Hepatic stellate cell (primary cell): Measurements from ENCODE around the gene DISC1.
"Not testable (repeated sequence)": the region's sequence is repeated elsewhere in the genome, so short reads cannot be mapped to it uniquely, and the experiment has no call there.

Experiments
- DNase-seq: peaks from one replicate; pipeline ENCODE4 v3.0.0; 2011; ENCODE audit warnings: low spot score

DISC1 gene

DNA sequence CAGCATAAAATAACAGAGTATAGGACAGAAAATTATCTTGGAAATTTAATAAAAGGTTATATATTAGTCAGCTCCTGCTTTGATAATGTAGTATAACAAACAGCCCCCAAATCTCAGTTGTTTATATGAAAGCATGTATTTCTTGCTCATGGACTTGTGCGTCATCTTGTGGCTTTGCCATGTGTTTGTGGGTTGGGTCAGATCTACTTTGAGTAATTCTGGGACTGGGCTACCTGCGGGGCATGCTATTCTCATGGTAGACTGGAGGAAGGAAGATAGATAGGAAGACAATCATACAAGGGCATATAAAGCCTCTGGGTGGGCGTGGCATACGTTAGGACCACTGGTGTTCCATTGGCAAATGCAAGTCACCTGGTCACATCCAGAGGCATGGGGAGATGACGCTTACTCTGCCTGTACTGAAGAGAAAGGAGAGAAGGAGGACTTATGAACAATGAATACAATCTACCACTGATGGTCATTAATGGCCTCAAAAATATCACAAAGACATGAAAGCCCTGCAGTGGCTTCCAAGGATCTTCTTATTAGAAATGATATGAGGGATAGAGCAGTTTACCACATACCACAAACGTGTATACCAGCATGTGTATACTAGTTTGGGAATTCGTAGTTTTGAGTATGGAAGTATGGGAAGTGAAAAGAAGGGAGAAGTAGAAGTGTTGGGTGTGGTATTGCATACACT lies 267.0 kb downstream of the DISC1 start:
- no peak for DNase-seq

DNA sequence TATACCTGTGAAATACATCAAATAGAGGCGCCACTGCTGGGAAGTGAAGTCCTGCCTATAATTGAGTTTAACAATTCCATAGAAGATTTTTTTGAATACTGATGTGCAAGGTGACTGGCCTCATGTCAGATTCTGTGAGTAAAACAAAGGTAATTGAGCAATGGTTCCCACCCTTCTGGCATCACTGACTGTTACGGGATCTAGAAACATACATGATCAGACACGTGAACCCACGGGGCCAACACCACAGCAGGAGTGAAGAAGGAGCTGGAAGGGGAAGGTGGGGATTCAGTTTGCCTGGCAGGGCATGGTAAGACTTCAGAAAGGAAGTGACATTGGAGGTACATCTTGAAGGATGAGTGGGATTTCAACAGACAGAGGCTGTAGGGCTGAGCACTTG lies 270.2 kb downstream of the DISC1 start:
- DNase-seq: no peak

DNA sequence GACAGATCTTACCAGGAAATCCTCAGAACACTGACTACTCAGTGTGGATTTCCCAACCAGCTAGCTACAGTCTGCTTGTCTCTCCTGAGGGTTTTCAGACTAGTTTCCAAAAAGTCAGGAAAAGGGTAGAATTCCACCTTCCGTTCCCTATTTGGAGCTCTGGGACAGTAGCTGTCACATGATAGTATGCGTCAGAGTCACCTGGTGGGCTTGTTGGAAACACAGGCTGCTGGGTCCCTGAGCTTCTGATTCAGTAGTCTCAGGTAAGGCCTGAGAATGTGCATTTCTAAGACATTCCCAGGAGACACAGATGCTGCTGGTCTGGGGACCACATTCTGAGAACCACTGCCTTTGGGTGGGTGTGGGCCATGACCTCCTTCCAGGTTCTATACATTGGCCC lies 272.5 kb downstream of the DISC1 start:
- no peak for DNase-seq

DNA sequence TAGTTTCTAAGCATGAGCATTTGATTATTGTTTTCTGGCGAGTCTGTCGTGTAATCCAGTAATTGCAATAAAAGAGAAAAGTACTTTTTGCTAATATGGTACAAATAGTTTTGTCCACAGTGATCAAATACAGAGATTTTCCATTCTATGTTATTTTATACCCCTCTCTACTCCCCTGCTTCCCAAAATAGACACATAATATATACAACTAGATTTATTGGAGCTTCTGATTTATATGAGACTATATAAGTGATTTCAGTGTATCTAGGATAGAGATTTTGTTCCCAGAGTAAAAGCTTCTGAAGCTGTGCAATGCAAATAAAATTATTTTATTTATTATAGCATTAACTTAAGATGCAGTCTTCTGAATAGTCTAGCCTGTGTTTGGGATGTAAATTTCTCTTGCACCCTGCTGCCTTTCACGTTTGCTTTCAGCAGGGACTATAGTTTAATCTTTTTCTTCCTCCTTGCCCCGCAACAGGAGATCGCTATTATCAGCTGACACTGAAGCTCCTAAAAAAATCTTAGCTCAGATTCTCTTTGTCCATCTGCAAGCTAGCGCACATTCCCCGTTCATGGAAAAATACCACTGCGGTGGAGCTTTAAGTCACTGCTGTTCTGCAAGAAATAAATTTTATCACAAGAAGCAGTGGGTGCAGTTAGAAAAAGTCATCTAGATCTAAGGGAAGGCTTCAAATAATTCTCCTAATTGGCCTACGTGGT lies 273.3 kb downstream of the DISC1 start:
- DNase-seq: no peak

DNA sequence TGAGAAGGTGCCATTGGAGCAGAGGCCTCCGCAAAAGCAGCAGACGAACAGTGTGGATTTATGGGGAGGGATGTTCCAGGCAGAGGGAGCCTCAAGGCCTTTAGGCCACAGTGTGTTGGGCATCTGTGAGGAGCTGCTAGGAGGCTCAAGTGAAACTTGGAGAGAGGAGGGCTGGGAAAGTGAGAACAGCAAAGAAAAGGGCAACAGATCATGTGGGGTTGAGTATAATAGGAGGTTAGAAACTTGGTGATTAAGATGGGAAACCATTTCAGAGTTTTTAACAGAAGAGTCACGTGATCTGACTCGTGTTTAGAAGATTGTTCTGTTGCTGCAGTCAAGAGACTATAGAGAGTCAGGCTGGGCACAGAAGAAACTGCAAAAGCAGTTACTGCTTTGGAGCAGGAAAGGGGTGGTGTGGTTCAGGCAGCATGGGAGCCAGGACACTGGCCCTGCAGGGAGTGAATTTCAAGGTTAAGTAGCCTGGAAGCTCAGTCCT lies 277.0 kb downstream of the DISC1 start:
- no peak for DNase-seq

DNA sequence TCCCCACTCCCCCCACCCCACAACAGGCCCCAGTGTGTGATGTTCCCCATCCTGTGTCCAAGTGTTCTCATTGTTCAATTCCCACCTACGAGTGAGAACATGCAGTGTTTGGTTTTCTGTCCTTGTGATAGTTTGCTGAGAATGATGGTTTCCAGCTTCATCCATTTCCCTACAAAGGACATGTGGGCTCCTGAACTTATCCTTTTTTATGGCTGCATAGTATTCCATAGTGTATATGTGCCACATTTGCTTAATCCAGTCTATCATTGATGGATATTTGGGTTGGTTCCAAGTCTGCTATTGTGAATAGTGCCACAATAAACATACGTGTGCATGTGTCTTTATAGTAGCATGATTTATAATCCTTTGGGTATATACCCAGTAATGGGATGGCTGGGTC lies 280.7 kb downstream of the DISC1 start:
- not testable (repeated sequence) for DNase-seq

DNA sequence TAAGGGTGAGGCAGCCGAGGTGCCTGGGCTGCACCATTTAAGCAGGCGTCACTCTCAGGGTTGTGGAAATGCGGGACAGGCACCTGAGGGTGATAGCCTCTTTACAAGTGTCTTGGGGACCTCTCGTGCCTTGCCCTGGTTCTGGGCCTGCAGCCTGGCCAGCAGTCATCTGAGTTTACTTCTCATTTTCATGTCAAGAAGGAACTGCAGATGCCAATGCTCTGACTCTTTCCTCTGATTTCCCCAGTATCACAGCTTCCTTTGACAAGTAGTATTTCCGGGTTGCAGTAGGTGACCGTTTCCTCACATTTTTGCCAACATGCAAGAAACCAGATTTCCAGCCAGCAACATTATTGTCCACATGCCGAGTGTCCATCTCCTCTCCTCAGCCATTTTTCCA lies 286.9 kb downstream of the DISC1 start:
- DNase-seq: no peak

DNA sequence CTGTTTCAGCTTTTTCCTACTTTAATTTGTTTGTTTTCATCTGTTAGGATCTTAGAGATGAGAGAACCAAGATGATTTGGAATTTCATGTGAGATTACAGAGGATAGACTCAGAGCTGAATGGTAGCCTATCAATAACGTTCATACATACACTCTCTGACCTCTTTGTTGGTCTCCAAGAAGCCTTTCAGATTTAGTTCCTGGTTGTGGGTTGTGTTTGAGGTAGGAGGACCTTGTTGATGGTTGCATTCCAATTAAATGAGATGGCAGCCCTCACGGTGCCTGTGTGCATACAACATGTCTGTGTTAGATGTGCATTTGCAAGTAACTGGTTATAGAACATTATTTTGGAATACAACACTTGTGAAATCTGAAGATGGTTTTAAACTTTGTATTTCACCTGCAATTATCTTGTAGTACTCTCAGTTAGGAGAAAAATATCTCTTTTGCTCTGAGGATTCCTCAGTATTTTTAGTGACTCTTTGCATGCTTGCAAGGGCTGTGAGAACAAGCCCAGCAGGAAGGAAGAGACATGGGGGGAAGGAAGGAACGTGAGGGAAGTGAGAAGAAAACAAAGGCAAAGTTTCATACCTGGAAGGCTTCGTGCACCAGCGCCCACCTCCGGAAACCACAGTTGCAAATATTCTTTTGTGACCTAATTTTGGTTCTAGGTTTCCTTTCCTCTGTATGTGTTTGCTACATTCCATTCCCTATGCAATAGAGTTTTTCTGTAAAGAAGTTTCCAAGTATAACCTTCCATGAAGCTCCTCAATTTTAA lies 291.8 kb downstream of the DISC1 start:
- DNase-seq: peak; percentile 50

DNA sequence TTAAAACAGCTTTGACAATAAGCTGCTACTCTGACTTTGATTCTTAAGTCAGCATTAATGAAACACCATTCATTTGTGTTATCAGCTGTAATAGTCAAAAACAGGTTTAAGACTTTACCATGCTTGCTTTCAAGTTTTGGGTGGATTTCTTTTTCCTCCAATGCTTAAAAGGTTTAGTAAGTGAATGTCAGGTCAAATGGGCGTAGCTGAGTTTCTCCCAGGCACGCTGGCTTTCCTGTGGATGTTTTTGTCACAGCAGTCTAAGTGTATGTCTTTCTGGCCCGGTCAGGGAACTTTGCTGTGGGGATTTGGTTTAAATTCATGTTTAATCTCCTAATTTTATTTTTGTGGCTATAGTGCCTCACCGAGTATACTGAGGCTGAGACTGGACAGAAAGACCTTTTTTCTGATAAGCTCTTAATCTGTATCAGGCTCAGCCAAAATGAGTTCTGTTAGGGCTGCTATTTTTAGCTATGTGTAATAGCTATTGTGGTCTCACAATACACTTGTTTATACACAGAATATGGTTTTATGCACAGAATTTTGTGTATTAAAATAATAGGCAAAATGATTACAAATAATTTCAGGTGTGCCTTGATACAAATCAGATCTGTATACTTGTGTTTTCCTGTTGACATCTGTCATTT lies 292.8 kb downstream of the DISC1 start:
- no peak for DNase-seq

DNA sequence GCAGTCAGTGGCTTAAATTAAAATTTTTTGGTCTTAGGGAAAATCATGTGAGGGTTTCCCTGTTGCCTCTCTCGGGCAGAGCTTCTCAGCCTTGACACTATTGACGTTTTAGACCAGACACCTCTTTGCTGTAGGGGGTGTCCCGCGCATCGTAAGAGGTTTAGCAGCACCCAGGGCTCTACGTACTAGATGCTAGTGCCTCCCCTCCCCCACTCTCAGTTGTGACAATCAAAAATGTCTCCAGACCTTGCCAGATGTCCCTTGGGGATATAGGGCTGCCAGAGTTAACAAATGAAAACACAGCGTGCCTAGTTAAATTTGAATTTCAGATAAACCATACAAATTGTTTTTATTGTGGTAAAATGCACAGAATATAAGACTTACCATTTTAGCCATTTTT lies 293.3 kb downstream of the DISC1 start:
- no peak for DNase-seq

DNA sequence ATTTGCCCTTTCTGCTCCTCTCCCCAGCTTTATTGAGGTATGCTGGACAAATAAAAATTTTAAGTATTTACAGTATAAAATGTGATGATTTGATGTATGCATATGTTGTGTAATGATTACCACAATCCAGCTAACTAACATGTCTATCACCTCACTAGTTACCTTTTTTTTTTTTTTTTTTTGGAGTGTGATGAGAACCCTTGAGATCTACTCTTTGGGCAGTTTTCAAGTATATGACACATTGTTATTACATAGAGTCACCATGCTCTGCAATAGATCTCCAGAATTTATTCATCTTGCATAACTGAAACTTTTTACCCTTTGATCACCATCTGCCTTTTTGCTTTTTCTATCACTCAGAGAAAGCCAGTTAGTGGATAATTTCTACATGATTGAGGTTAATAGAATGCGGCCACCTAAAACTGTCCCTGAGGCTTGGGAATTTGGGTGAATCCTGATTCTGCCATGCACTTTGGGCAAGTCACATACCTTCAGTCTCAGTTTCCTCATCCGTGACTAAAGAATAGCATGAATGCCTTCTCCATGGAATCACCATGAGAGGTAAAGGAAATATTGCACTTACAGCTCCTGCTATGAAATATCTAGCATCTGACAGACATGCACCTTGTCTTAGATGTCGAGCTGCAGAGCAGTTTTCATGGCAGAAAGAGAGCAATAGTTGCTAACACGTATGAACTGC lies 295.2 kb downstream of the DISC1 start:
- no peak for DNase-seq

DNA sequence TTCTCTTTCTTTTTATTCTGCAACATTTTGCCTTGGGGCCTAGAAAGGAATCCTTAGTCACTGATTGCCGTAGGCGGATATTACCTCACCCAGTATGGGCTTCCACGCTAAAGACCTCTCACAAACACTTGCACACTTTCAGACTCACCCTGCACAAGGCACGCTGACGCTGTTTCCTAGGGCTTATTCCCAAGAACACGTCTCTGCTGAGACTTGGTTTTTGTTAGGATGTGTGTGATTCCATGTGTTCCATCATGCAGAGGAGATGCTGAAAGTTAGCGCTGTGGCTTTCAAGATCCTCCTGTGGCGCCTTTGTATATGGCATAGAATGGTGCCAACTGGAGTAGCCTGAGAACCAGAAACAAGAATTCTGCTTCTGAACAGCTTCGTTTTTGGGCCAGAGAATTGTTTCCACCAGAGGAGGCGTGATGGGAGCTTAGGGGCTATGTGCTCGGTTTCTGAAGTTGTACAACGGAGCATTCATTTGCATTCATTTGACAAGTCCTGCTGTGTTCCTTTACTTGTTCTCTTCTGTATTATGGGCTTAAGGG lies 297.0 kb downstream of the DISC1 start:
- no peak for DNase-seq

DNA sequence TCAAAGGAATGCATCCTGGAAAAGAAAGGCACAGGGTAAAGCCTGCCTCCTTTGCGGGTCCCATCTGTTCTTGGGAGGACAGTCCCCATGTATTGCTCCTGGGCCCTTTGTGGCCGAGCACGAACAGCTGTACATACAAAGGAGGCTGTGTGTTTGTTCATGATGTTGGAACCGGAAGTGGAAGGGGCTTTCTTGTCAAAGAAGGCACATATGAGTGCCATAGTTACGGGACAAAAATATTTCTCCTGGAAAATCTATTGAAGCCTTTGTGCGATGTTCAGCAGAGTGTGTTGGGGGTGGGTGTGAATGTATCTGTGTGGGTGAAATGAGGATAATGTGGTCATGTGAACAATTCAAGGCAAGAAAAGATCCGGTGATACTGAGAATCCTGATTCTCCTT lies 297.6 kb downstream of the DISC1 start:
- DNase-seq: no peak

DNA sequence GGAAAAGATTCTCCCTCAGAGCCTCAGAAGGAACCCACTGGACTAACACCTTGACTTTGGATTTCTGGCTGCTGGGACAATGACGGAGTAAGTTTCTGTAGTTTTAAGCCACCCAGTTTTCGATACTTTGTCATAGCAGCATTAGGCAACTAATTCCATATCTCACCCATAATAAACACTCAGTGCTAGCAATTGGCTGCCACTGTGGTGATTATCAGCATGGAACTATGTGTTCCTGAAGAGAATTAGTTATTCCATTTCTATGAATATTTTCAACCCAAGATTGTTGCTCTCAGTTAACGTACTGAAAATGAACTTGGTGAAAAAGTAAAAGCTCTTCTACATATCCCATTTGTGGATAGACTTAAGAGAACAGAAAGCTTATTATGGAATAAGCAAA lies 299.3 kb downstream of the DISC1 start:
- DNase-seq: no peak

DNA sequence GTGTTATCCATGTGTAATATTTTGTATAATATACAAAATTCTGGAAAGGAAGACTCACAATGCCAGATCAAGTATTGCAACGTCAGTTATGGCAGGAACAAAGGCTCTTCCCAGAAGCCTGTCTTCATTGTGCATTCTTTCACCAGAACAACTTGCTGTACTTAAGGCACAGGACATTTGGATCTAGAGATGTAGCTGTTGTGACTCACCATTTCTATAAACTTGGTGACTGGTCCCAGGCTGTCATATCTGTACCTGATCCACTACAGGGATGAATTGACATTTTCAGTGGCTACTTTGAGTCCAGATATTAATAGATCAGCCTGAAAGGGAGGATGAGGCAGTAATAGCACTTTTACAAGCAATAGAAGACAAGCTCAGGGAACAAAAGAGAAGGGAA lies 299.8 kb downstream of the DISC1 start:
- no peak for DNase-seq

DNA sequence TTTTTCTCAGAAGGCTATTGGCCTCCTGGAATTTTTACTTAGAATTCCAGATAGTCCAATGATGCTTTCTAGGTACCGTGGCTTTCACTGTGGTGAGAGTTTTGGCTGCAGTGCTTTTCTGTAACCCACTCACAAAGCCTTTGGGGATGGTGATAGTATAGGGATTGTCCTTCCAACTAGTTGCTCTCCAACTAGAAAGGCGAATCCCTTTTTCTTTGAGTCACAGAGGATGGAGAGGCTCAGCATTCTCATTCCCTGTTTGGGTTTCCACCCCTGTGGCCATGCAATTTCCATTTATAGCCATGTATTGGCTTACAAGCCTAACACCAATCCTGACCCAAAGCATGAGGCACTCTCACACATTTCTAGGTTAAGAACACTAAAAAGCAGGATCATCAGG lies 300.3 kb downstream of the DISC1 start:
- DNase-seq: no peak

DNA sequence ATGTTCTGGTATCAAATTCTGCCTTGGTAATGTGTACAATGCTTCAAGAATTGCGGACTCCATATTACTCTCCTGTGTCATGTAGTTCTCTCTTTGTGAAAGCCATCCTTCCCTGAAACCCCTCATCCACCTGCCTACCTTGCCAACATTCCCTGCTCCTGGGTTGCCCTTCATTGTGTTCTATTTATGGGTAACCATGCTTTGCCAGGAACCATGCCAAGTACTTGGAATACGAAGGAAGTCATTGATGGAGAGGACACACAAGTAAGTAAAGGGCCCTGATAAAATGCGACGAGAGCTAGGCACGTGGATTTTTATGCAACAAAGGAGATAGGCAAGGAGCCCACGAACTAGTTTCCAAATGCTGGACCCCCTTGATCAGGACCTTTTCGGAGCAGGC lies 300.8 kb downstream of the DISC1 start:
- no peak for DNase-seq

DNA sequence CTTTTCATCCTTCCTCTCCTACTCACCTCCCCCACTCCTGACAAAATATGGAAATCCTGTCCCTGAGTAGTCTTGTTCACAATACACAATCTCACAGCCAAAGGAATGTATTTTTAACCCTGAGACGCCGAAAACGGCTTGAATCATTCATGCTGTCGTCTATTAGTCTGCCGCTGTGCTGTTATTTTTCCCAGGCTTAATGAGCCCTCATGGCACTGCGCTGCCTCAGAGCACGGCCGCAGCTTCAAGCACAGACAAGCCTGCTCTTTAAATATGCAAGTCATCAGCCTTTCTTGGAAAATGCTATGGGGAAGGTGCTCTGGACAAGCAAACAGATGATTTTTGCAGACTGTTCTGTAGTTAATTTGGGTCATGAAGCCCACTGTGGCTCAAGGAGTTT lies 302.7 kb downstream of the DISC1 start:
- DNase-seq: peak; percentile 45

DNA sequence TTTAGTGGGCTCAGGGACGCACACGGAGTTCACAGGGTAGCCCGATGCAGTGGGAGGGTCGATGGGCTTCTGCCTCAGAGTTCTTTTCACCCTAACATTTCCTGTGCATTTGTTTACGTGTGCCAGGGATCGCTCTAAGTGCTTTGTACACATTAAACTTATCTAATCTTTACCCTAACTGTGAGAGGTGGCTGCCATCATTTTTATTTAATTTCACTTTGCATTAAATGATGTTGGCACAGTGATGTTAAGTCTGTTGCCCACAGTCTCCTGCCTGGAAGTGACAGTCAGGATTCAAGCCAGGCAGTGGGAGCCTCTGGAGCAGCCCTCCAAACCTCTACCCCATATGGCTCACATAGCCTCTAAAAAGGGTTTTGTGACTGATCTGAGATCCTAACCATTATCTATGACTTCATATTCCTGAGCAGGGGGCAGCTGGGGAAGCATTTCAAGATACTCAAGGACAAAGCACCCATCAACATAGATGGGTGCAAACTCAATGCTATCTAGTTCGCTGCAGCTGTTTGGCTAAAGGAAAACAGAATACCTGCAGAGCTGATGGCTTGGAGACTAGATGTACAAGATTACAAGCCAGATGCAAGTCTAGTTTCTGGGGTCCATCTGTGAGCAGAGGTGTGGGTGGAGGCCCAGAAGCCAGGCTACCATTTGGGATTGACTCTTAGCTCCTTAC lies 303.8 kb downstream of the DISC1 start:
- no peak for DNase-seq

DNA sequence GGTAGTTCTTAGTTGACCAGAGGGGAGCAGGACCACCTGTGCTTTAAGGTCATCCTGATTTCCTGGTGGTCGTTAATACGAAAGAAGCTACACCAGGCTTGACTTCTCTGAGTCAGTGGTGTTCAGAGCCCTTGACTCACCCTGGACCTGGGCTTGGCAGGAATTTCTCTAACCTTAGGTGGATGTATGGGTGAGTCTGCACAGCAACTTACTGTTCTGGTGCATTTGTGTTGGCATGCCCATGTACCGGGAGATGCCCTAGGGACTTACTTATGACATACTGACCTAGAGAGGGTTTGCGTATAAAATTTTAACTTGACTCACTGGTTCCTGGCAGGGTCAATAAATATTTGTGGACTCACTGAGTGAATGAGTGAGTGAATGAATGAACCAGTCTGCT lies 304.6 kb downstream of the DISC1 start:
- no peak for DNase-seq
